MM.1S (cell line): ENCODE data around the gene EXOC6.

Experiments used
- DNase-seq: peaks from one replicate; pipeline ENCODE4 v3.0.0-alpha.2; 2015
- H2AFZ ChIP-seq: fragments of 300-600 bp; sonication (generic); 2 replicates; pipeline ENCODE4 v1.6.0; 2016; ENCODE audit warnings: antibody characterized with exemption, low read length
- H3F3A ChIP-seq: fragments of 300-600 bp; sonication (generic); 2 replicates; pipeline ENCODE4 v1.6.1; 2016; ENCODE audit warnings: mild to moderate bottlenecking, antibody characterized with exemption, low read length, moderate library complexity, mixed read lengths; ENCODE audit not compliant: insufficient read depth
- H3K27ac ChIP-seq: fragments of 300-600 bp; sonication (generic); 2 replicates; pipeline ENCODE4 v1.5.1; 2016; ENCODE audit warnings: mild to moderate bottlenecking, low read length
- H3K27me3 ChIP-seq: fragments of 300-600 bp; sonication (generic); replicated peaks from 2 replicates; pipeline ENCODE4 v1.6.0; 2016; ENCODE audit warnings: low read length; ENCODE audit not compliant: insufficient read depth
- H3K36me3 ChIP-seq: fragments of 300-600 bp; sonication (generic); replicated peaks from 2 replicates; pipeline ENCODE4 v1.6.1; 2016; ENCODE audit warnings: mild to moderate bottlenecking, low read length, mixed read lengths; ENCODE audit not compliant: insufficient read depth
- H3K4me1 ChIP-seq: fragments of 300-600 bp; sonication (generic); 2 replicates; pipeline ENCODE4 v1.6.1; 2016; ENCODE audit warnings: low read length, mixed read lengths
- H3K4me2 ChIP-seq: fragments of 300-600 bp; sonication (generic); 2 replicates; pipeline ENCODE4 v1.6.0; 2016; ENCODE audit warnings: low read depth, low read length
- H3K4me3 ChIP-seq: fragments of 300-600 bp; sonication (generic); 2 replicates; pipeline ENCODE4 v1.5.1; 2016; ENCODE audit warnings: low read length, mixed read lengths
- H3K79me2 ChIP-seq: fragments of 300-600 bp; sonication (generic); 2 replicates; pipeline ENCODE4 v1.6.1; 2016; ENCODE audit warnings: mixed run types, low read length, mixed read lengths
- H3K9ac ChIP-seq: fragments of 300-600 bp; sonication (generic); 2 replicates; pipeline ENCODE4 v1.6.1; 2016; ENCODE audit warnings: low read length, mixed read lengths
- H3K9me2 ChIP-seq: fragments of 300-600 bp; sonication (generic); replicated peaks from 2 replicates; pipeline ENCODE4 v1.6.1; 2016; ENCODE audit warnings: mild to moderate bottlenecking, low read length, mixed read lengths; ENCODE audit not compliant: insufficient read depth
- H3K9me3 ChIP-seq: fragments of 300-600 bp; sonication (generic); replicated peaks from 2 replicates; pipeline ENCODE4 v1.6.1; 2016; ENCODE audit warnings: mild to moderate bottlenecking, low read length, mixed read lengths; ENCODE audit not compliant: insufficient read depth
- H4K20me1 ChIP-seq: fragments of 300-600 bp; sonication (generic); 2 replicates; pipeline ENCODE4 v1.6.1; 2016; ENCODE audit warnings: mild to moderate bottlenecking, low read length, moderate library complexity, mixed read lengths; ENCODE audit not compliant: insufficient read depth
- EZH2 ChIP-seq: fragments of 300-600 bp; sonication (generic); optimal IDR thresholded peaks from 2 replicates; pipeline ENCODE3; 2017; ENCODE audit warnings: low read depth, mild to moderate bottlenecking, antibody characterized with exemption, low read length, mixed read lengths
- EZH2phosphoT487 ChIP-seq: fragments of 300-600 bp; sonication (generic); IDR thresholded peaks from 2 replicates; pipeline ENCODE4 v1.6.1; 2018; ENCODE audit warnings: antibody characterized with exemption, low read length
- TF ChIP-seq, protein P1 (sequence below): fragments of 300-600 bp; sonication (generic); IDR thresholded peaks from 2 replicates; pipeline ENCODE4 v1.5.1; 2016; ENCODE audit warnings: antibody characterized with exemption, low read length, mixed read lengths

EXOC6 gene

GRCh38 chr10:93065675-93066543, 217.6 kb downstream of the EXOC6 start:
- H3K4me2 ChIP-seq = no peak overlapping the region

GRCh38 chr10:93066544-93066913, 218.2 kb downstream of the EXOC6 start:
- Histone ChIP-seq H3K4me1 (peaks cover 6% of the 10 kb centered on the region; the same call in 1 of the 2 replicates), H3K9ac (no peak overlapping the region), H3K4me2 (no peak overlapping the region), H3K27ac (no peak overlapping the region), H4K20me1 (no peaks in the 10 kb centered on the region), H3F3A (peaks cover 7% of the 10 kb centered on the region), H3K9me2 (no peaks in the 10 kb centered on the region), H3K4me3 (no peak overlapping the region), H3K79me2 (no peaks in the 10 kb centered on the region), H3K36me3 (no peaks in the 10 kb centered on the region), H3K27me3 (peaks cover 62% of the 10 kb centered on the region), H3K9me3 (no peaks in the 10 kb centered on the region), H2AFZ (no peak overlapping the region)
- no peak for DNase-seq
- TF ChIP-seq EZH2phosphoT487 (no peak), EZH2 (no peak)
- TF ChIP-seq, protein P1, sequence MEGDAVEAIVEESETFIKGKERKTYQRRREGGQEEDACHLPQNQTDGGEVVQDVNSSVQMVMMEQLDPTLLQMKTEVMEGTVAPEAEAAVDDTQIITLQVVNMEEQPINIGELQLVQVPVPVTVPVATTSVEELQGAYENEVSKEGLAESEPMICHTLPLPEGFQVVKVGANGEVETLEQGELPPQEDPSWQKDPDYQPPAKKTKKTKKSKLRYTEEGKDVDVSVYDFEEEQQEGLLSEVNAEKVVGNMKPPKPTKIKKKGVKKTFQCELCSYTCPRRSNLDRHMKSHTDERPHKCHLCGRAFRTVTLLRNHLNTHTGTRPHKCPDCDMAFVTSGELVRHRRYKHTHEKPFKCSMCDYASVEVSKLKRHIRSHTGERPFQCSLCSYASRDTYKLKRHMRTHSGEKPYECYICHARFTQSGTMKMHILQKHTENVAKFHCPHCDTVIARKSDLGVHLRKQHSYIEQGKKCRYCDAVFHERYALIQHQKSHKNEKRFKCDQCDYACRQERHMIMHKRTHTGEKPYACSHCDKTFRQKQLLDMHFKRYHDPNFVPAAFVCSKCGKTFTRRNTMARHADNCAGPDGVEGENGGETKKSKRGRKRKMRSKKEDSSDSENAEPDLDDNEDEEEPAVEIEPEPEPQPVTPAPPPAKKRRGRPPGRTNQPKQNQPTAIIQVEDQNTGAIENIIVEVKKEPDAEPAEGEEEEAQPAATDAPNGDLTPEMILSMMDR = no peak

More at GRCh38 chr10:93065675-93066543, 217.6 kb downstream of the EXOC6 start:
- no peaks in the 10 kb centered on the region for H3K9me3 ChIP-seq
- no peaks in the 10 kb centered on the region for H3K9me2 ChIP-seq
- no peaks in the 10 kb centered on the region for H4K20me1 ChIP-seq
- TF ChIP-seq EZH2phosphoT487 (no peak), EZH2 (no peak)
- TF ChIP-seq, protein P1 = no peak
- H3K79me2 ChIP-seq = no peaks in the 10 kb centered on the region
- H3K36me3 ChIP-seq = no peaks in the 10 kb centered on the region
- H3K27ac ChIP-seq = no peak overlapping the region
- peaks cover 62% of the 10 kb centered on the region for H3K27me3 ChIP-seq
- H3K9ac ChIP-seq = no peak overlapping the region
- no peak overlapping the region for H2AFZ ChIP-seq
- H3K4me3 ChIP-seq = no peak overlapping the region
- peaks cover 4% of the 10 kb centered on the region; the same call in 1 of the 2 replicates for H3K4me1 ChIP-seq
- H3F3A ChIP-seq = peaks cover 3% of the 10 kb centered on the region
- DNase-seq = no peak

- no peak overlapping the region for H3K4me3 ChIP-seq
- no peaks in the 10 kb centered on the region for H3K36me3 ChIP-seq
- H3K4me2 ChIP-seq = no peak overlapping the region
Measured at GRCh38 chr10:93067443-93068365, 219.4 kb downstream of the EXOC6 start.

More at GRCh38 chr10:93067443-93068365, 219.4 kb downstream of the EXOC6 start:
- H3K9me3 ChIP-seq = no peaks in the 10 kb centered on the region
- peaks cover 9% of the 10 kb centered on the region for H3K4me1 ChIP-seq
- DNase-seq = no peak
- H2AFZ ChIP-seq = no peak overlapping the region
- H3K9me2 ChIP-seq = no peaks in the 10 kb centered on the region
- no peaks in the 10 kb centered on the region for H3K79me2 ChIP-seq
- H3K27ac ChIP-seq = no peak overlapping the region
- H3F3A ChIP-seq = peaks cover 19% of the 10 kb centered on the region
- H3K27me3 ChIP-seq = peaks cover 62% of the 10 kb centered on the region
- no peak for TF ChIP-seq EZH2
- TF ChIP-seq, protein P1 = no peak
- TF ChIP-seq EZH2phosphoT487 = no peak
- H3K9ac ChIP-seq = no peak overlapping the region
- H4K20me1 ChIP-seq = no peaks in the 10 kb centered on the region
